ENCODE measurements around the gene GGN. TPM values are rescaled to one million over a fixed set of nuclear protein-coding genes. Genes with fewer than 3 reads are reported as not detected.

GGN gene
- total and polyA plus RNA-seq, 2 donors from 2014 or later = 0.92 to 1.6 TPM

DNA sequence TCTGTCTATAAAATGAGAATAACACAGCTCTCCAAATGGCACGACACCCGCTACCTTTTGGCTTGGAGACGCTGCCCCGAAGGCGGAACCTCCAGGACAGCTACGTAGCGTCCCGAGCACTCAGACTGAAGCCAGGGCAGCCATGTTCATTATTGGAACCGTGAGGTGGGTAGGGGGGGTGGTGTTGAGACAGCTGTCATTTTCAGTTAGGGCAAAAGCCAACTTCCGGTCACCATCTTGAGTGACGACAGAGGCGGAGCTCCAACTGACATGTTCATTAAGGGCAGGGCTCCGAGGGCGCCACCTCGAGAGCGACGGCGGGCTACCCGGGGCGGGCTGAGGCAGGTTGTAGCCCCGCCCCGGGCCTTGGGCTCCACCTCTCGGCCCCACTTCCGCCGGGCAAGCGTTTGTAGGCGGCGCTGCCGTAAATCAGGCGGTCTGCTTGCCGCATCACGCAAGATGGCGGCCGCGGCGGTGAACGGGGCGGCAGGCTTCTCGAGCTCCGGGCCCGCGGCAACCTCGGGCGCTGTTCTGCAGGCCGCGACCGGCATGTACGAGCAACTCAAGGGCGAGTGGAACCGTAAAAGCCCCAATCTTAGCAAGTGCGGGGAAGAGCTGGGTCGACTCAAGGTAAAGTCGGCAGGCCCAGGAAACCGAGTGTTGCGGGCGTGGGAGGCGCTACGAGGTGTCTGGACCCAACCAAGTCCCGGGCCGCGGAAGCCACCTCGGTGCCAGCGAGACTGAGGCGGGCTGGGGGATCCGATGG, 13.3 kb downstream of the GGN start, which contains the start of gene PSMD8:
PSMD8 (plus strand) TSS at position 240 of the 766 bp plus-strand sequence; CDS start at position 271, 31 bp downstream.
- TF ChIP-seq CTCF (IDR thresholded peaks at IDR 0.05; ENCODE audit: borderline replicate concordance, extremely low read depth, insufficient read depth) = peak; percentile 35
- Histone ChIP-seq H3K36me3 (ENCODE audit: control insufficient read depth in 2 of 3, insufficient read depth in 3 of 3, low read length in 3 of 3) (peaks cover 0 to 7% (median 2%) of the 10 kb centered on the region in 3 donors), H3K27me3 (ENCODE audit: control insufficient read depth, insufficient read depth, low read length) (no peaks in the 10 kb centered on the region), H3K4me1 (ENCODE audit: control insufficient read depth in 2 of 3, insufficient read depth in 2 of 3, low read depth in 1 of 3, low read length in 3 of 3) (peaks cover 0 to 13% (median 12%) of the 10 kb centered on the region in 3 donors), H3K4me3 (ENCODE audit: low read length in 3 of 3) (peak within 1 kb of the TSS; percentile 80 to 90 (median 84)), H3K27ac (ENCODE audit: low read depth in 2 of 2, low read length in 2 of 2) (peak within 1 kb of the TSS; percentile 84 to 88), H3K9me3 (ENCODE audit: control insufficient read depth in 2 of 3, insufficient read depth in 1 of 3, low read length in 3 of 3) (no peaks in the 10 kb centered on the region), H3K9ac (ENCODE audit: low read length in 3 of 3) (peak within 1 kb of the TSS; percentile 78 to 86 (median 81))
- peak; percentile 99 to 100 (median 99) for DNase-seq
- FAIRE-seq = peak; percentile 97
- intact Hi-C loops (cut with DNase I) = no loop called here

DNA sequence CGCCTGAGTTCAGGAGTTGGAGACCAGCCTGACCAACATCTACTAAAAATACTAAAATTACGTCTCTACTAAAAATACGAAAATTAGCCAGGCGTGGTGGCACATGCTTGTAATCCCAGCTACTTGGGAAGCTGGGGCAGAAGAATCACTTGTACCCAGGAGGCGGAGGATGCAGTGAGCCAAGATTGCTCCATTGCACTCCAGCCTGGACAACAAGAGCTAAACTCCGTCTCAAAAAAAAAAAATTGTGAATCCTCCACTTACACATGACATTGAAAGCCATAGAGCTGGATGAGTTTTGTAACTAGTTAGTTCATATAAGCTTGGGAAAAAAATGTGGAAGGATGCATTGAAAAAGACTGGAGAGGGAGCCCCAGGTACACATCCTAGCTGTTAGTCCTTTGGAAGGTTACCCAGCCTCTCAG, 13.9 kb downstream of the GGN start:
- intact Hi-C loops (cut with DNase I) = no loop called here
- Histone ChIP-seq H3K27ac (ENCODE audit: low read depth in 2 of 2, low read length in 2 of 2) (peak overlapping the region; percentile 84 to 88), H3K4me3 (ENCODE audit: low read length in 3 of 3) (peak overlapping the region; percentile 55 to 90 (median 71)), H3K4me1 (ENCODE audit: control insufficient read depth in 2 of 3, insufficient read depth in 2 of 3, low read depth in 1 of 3, low read length in 3 of 3) (peaks cover 0 to 13% (median 12%) of the 10 kb centered on the region in 3 donors), H3K9ac (ENCODE audit: low read length in 3 of 3) (peak overlapping the region in 2 of 3 donors; percentile 40 to 55), H3K36me3 (ENCODE audit: control insufficient read depth in 2 of 3, insufficient read depth in 3 of 3, low read length in 3 of 3) (peaks cover 0 to 7% (median 0%) of the 10 kb centered on the region in 3 donors), H3K27me3 (ENCODE audit: control insufficient read depth, insufficient read depth, low read length) (no peaks in the 10 kb centered on the region), H3K9me3 (ENCODE audit: control insufficient read depth in 2 of 3, insufficient read depth in 1 of 3, low read length in 3 of 3) (no peaks in the 10 kb centered on the region)
- no peak for FAIRE-seq
- peak in 2 of 5 donors; percentile 47 to 63 for DNase-seq
- no peak for TF ChIP-seq CTCF (IDR thresholded peaks at IDR 0.05; ENCODE audit: borderline replicate concordance, extremely low read depth, insufficient read depth)

- Histone ChIP-seq H3K4me3 (ENCODE audit: low read length in 3 of 3) (no peak overlapping the region), H3K36me3 (ENCODE audit: control insufficient read depth in 2 of 3, insufficient read depth in 3 of 3, low read length in 3 of 3) (no peaks in the 10 kb centered on the region), H3K4me1 (ENCODE audit: control insufficient read depth in 2 of 3, insufficient read depth in 2 of 3, low read depth in 1 of 3, low read length in 3 of 3) (peaks cover 0 to 9% (median 8%) of the 10 kb centered on the region in 3 donors), H3K9me3 (ENCODE audit: control insufficient read depth in 2 of 3, insufficient read depth in 1 of 3, low read length in 3 of 3) (no peaks in the 10 kb centered on the region), H3K27me3 (ENCODE audit: control insufficient read depth, insufficient read depth, low read length) (no peaks in the 10 kb centered on the region), H3K27ac (ENCODE audit: low read depth in 2 of 2, low read length in 2 of 2) (no peak overlapping the region), H3K9ac (ENCODE audit: low read length in 3 of 3) (no peak overlapping the region)
- no peak for DNase-seq
- TF ChIP-seq CTCF (IDR thresholded peaks at IDR 0.05; ENCODE audit: borderline replicate concordance, extremely low read depth, insufficient read depth) = no peak
- intact Hi-C loops (cut with DNase I) = no loop called here
- FAIRE-seq = no peak
These were observed 16.8 kb downstream of the GGN start for GRCh38 chr19:38371081-38371480.

All from kidney (tissue), 14 donors.